ENCODE results near the gene KIR2DL4.
"Not testable (repeated sequence)": the region's sequence is repeated elsewhere in the genome, so short reads cannot be mapped to it uniquely, and the experiment has no call there.

DNA sequence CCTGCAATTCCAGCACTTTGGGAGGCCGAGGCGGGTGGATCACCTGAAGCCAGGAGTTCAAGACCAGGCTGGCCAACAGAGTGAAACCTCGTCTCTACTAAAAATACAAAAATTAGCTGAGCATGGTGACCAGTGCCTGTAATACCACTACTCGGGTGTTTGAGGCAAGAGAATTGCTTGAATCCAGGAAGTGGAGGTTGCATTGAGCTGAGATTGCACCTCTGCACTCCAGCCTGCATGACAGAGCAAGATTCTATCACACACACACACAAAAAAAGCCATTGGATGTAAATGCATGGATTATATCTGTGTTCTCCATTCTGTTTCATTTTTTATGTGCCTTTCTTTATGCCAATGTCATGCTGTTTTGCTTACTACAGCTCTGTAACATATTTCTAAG lies 21.0 kb downstream of the KIR2DL4 start:
- TF ChIP-seq CTCF, POLR2AphosphoS5, POLR2A, EP300 (IDR thresholded peaks at IDR 0.05): not testable (repeated sequence)

All from suprapubic skin (tissue), 4 donors.